Limb (tissue), 2 donors: Measurements from ENCODE around the gene RTBDN.
A peak's percentile ranks its signal among the peaks of the same experiment; 100 is the strongest.
"Not testable (repeated sequence)": the region's sequence is repeated elsewhere in the genome, so short reads cannot be mapped to it uniquely, and the experiment has no call there.

Experiments
- DNase-seq, 2 donors: peaks; one replicate each; pipeline ENCODE4 v3.0.0-alpha.2; 2016; ENCODE audit errors: extremely low spot score in 2 of 2

RTBDN gene

DNA sequence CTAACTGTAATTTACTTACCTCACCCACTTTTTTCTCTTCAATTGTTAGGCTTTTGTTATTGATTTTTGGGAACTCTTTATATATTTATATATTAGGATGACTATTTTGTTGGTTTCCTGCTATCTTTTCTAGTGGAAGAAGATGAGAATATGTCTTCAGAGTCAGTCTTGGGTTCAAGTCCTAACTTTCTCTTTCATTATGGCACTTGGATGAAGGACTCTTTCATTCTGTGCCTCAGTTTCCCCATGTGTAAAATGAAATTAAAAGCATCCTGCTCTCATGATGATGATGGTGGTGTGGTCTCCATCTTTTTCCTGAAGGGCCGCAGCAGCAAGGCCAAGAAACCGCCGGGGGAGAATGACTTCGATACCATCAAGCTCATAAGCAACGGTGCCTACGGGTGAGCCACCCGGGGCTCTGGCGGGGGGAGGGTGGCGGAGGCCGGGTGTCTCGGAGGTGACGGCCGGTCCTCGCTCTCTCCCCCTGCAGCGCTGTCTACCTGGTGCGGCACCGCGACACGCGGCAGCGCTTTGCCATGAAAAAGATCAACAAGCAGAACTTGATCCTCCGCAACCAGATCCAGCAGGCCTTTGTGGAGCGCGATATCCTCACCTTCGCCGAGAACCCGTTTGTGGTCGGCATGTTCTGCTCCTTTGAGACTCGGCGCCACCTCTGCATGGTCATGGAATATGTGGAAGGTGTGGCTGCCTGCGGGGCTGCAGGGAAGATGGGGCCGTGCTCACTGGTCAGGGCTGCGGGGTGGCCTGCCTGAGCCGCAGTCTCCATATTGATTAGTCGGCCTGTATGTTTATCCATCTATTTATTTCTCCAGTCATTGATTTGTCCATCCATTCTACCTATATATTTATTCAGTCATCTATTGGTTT lies 23.9 kb upstream of the RTBDN start:
- no peak for DNase-seq

DNA sequence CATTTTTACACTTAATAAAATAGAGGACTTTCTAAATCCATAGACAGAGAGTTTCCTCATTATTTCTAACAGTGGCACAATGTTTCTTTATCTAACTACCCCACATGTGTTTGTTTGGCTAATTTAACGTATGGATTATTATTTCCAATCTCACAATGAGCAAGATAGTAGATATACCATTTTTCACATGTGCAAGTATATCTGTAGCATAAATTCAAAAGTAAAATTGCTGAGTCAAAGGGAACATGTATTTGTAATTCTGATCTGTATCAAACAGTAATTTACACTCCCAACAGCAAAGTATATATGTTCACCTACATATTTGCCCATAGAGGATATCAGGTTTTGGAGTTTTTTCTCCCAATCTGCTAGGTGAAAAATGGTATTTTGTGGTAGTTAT lies 22.3 kb upstream of the RTBDN start:
- DNase-seq: no peak

DNA sequence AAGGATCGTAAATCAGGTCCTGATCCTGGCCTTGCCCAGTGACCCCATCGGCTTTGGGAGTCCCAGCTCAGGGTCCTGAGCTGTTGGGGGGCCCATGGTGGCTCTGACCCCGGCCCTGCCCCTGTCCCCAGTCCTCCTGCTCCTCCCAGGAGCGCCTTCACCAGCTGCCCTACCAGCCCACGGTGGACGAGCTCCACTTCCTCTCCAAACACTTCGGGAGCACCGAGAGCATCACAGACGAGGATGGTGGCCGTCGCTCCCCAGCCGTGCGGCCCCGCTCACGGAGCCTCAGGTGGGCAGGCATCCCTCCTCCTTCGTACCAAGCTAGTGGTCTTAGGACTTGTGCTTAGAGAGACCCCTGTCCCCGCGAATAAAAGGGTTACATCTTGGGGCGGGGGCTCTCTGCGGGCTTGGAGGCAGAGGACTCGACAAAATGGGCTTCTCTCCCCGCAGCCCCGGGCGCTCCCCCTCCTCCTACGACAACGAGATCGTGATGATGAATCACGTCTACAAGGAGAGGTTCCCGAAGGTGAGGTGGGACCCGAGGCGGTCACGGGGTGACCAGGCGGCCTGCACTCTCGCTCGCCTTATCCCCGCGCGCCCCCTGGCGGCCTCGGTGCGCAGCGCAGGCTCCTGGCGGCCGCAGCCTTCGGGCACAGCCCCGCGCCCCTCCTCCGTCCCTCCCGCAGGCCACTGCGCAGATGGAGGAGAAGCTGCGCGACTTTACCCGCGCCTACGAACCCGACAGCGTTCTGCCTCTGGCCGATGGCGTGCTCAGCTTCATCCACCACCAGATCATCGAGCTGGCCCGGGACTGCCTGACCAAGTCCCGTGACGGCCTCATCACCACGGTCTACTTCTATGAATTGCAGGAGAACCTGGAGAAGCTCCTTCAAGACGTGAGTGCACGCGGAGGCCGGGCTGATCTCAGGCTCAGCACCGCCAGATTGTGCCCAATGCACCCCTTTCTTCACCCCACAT lies 13.1 kb upstream of the RTBDN start:
- DNase-seq: peak; percentile 71 to 93

DNA sequence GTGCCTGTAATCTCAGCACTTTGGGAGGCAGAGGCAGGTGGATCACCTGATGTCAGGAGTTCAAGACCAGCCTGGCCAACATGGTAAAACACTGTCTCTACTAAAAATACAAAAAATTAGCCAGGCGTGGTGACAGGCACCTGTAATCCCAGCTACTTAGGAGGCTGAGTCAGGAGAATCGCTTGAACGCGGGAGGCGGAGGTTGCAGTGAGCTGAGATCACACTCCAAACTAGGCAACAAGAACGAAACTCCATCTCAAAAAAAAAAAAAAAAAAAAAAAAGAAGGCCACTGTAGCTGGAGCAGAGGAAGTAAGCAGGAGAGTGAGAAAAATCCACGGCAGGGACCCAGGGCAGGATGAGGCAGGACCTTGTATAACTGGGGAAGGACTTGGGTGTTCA lies 12.2 kb upstream of the RTBDN start:
- not testable (repeated sequence) for DNase-seq

DNA sequence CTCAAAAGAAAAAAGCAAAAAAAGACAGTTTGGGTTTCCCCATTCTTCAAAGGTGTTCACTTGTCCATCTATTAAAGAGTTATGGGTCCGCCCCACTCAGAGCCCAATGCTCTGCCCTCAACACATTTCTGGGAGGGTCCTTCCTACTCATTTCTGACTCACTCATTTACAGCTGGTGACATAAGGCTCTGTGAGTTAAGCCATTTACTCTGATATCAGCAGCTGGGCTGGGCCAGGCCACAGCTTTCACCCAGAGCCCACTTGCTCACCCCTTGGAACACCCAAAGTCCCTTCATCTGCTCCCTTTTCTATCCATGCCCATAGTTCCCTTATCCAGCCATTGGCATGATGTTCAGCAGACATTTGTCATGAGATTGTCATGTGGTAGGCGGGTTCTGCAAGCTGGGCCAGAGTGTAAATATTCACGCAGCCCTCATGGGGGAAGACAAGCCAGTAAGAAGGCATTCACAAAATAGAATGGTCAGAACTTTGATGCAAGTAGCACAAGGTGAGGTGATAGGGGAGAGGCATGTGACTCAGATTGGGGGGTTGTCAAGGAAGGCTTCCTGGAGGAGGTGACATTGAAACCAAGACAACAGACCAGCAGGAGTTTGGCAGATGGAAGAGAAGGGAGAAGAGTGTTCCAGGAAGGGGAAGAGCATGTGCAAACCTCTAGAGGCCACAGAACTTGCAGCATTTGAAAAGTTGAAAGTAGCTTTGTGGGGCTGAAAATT lies 9.8 kb upstream of the RTBDN start:
- no peak for DNase-seq

DNA sequence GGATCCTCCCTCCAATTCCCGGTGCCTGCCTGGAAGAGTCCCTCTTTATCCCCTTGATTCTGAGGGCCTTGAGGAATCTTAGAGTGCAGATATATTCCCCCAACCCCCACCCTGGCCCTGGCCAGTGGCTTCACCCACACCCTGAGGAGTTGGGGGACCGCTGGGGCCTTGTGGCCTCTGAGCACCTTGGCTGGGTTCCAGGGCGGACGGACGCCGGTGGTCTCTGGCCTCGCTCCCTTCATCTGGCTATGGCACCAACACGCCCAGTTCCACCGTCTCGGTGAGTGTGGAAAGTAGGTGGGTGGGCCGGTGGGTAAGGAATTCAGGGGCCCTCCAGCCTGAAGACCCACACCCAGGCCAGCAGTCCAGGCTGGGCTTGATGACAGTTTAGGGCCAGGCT lies 8.9 kb upstream of the RTBDN start:
- no peak for DNase-seq

DNA sequence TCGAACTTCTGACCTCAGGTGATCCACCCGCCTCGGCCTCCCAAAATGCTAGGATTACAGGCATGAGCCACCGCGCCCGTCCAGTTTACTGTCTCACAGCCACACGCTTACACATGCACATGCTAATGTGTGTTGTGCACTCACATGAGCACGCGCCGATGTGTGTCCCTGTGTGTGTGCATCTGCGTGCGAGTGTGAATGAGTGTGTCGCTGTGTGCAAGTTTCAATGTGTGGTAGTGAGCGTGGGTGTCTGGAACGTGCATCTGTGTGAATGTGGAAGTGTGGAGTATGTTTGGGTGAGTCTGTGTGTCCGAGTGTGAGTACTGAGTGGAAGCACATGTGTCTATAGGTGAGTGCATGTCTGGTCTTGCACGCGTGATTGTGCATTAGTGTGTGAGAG lies 8.1 kb upstream of the RTBDN start:
- no peak for DNase-seq

DNA sequence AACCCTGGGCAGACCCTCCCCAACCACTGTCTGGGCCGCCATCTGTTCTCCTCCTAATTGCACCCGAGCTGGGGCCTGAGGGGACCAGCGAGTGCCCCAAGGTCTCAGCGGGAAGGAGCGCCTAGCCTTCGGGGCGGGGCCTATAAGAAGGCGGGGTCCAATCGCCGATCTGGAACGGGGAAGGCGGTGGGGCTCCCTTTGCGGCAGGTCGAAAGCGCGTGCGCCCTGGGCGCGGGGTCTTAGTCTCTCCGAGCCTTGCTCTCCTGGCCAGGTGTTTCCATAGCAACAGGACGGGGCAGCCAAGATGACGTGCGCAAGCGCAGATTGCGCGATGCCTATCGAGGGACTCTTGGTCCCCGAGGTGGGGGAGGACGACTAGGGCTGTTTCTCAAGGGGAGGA lies 6.7 kb upstream of the RTBDN start:
- peak in 1 of 2 donors; percentile 76 for DNase-seq

DNA sequence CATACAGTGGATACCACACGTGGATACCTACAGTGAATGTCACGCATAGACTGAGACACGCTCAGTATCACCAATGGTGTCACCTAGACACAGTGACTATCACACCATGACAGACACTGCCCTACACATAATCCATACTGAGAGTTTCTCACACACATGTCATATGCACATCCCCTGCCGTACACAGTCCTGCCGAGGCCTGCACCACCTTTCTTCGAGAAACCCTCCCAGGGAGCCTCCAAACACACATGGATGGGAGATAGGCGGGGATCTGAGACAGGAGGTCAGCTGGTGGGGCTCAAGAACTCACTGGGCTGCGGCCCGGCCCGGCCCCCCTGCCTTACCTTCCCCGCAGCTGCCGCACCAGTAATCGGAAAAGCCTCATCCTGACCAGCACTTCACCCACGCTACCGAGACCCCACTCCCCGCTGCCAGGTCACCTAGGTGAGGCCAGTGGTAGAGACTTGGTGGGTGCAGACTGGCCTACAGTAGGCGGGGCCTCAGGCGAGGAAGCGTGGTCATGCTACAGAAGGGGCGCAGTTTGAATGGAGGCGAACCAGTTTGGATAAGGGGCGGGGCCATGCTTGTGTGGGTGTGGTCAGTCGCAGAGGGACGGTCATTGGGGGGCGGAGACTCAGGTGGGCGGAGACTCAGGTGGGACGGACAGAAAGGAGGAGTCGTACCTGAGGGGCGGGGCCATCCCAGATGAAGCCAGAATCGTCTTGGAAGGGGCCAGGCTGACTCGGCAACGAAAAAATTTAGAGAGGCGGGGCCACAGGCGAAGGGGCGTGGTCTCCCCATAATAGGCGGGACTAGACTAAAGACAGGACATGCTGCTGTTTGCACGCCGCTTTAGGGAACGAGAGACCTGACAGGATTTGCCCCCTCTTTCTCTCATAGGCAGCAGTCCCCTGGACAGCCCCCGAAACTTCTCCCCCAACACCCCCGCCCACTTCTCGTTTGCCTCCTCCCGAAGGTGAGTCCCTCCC lies 6.0 kb upstream of the RTBDN start:
- DNase-seq: peak in 1 of 2 donors; percentile 79

DNA sequence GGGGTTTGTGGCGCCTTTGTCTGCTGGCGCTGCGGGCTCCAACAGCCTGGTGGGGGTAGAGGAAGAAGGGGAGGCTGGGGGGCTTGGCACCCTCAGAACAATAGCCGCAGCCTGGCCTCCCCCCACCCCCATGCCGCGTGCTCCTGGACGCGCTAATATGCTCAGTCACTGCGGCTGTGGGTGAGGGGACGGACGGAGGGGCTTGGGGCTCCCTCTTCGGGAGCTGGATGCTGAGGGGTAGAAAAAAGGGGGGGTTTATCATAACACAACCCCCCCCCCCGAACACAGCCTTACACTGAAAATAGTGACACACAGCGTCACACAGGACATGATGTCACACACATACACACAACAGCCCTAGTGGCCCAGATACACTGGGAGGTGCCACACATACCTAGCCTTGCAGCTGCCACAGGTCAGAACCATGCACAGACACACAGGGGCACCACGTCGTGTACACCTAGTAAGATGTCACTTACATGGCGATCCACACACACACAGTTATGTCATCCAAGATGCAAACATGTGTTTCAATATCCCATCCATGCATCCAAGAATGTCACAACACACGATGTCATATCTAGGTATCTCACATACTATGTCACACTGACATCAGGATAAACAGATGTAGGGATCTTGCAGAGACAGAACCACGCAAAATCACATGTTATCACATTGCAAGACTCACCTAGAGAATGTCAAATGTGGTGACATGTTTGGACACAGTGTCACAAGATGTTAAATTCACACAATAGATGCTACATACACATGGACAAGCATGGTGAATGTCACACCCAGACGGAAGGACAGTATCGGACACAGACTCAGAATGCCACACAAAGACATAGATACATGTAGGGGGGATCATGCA lies 4.7 kb upstream of the RTBDN start:
- peak in 1 of 2 donors; percentile 47 for DNase-seq

DNA sequence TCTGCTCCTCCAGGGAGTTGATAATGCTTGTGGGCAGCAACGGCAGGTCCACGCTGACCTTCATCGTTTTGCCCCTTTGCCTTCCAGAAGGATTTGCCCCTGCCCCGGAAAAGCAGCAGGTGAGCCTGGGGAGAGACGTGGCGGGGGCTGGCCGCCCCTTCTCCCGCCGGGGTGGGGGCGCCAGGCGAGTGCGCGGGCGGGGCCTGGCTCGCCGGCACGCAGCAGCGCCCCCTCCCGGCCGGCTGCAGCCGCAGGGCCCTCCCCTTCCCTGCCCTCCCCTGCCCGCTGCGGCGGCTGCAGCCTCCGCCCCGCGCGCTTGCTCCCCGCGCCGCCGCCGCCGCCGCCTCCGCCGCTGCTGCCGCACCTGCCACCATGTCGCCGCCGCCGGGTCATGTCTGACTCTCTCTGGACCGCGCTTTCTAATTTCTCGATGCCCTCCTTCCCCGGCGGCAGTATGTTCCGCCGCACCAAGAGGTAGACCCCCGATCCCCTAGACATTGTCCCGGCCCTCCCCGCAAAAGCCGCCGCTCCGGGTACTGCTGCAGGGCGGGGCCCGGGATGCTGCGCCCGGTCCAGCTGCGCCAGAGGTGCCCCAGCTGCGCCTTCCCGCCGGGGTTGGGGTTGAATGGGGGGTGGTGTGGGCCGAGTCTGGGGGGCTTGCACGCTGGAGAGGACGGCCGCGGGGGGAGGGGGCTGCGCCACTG lies 4.0 kb upstream of the RTBDN start, which contains the start of gene MAST1:
Gene MAST1 (plus strand): TSS at position 334 of the 704 bp plus-strand sequence. CDS start 58 bp downstream, at position 392.
- DNase-seq: peak in 1 of 2 donors; percentile 72

DNA sequence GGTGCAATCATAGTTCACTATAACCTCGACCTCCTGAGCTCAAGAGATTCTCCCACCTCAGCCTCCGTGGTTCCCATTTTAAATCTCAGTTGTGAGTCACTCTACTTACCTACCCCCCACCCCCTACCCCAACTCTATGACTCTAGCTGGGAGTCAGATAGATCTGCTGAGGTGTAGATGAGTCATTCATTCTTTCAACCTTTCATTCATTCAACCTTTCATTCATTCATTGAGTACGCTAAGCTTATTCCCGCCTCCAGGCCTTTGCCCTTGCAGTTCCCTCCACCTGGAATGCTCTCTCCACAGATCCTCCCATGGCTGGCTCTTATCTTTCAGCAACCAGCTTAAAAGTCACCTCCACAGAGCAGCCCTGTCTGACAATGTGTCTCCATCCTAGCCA lies 2.8 kb upstream of the RTBDN start:
- no peak for DNase-seq

DNA sequence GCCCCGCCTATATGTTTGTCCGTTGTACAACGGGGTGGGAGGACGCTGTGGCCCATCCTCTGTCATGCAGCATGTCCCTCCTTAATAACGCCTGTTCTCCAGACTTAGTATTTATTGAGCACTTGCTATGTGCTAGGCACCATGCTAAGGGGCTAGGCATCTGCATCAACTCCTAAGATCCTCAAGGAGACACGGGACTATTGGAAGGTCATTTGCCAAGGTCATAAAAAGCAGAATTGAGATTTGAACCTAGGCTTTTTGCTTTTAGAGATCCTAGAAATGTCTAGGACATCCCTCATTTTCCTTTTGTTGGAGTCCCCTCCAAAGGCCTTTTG lies 2.1 kb upstream of the RTBDN start:
- DNase-seq: no peak

DNA sequence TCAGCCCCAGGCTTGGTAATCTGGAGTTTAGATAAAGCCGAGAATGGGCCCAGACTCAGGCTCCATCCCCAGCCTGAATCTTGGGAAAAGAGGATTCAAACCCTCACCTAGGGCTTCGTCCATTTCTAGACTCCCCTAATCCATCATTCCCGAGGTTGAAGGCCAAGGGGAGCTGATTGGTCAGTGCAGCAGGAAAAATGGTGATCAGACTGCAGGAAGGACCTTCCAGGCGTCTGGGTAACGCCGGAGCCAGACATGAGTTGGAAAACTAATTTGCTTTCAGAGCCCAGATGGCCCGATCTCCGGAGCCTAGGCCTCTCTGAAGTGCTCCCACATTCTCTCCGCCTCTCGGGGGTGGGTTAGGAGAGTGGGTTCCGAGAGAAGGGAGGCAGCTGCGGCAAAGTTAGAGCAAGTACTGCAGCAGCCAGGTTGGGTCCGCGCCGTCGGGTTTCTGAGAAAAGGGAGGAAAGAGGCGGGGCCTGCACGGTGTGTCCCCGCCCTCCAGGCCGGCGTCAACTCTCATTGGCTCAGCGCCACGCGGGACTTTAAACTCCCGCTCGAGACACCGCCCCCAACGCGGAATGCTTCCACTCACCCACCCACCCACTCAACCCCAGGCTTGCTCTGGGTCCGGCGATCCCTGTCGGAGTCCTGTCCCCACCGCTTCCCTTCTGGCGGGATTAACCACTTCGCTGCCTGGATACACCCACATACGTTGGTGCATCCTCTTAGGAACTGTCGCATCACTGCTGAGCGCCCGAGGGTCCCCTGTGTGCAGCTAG lies 788 bp upstream of the RTBDN start:
- DNase-seq: peak in 1 of 2 donors; percentile 59

DNA sequence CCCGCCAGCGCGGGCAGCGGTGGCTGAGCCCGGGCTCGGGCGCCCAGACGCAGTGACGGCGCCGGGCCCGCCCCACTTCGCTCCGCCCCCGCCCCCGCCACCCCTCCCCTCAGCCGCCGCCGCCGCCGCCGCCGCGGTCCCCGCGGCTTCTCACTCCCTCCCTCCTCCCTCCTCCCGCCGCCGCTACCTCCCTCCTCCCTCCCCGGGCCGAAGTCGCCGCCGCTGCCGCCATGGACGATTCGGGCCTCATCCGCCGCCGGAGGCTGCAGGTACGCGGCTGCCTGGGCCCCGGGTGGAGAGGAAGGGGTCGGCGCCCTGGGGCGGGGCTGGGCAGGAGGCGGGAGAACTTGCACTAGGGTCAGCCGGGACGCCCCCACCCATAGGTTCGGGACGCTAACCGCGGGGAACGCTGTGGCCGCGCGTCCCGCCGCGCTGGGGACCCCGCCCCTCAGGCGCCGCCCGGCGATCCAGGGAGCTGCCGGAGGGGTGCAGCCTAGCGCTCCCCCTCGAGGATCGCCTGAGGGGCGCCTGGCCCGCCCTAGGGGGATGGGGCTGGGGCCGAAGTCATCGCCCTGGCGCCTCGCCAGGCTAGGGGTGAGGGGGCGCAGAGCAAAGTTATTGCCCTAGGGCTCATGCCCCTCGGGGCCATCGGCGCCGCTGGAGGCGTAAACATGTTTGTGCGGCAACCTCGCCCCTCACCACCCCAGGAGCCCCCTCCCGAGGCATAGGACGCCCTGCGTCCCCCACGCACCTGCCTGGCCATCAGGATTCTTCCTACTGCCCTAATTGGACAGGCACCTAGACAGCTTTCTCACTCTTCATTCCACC lies 427 bp downstream of the RTBDN start:
- peak in 1 of 2 donors; percentile 66 for DNase-seq

DNA sequence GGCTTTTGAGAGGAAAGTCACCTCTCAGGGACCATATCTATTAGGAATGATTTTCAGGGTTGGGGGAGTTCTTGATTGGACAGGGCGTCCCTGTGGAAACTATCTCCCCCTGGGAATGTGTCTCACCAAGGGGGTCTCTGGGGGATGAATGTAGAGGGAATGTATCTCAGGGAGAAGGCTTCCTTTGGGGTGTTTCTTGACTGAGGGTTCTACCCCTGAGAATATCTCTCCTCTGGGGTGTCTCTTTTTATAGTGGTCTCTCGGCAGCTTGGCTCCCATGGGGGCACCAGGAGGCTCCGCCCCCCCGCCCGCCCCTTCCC lies 1.0 kb downstream of the RTBDN start:
- DNase-seq: no peak

DNA sequence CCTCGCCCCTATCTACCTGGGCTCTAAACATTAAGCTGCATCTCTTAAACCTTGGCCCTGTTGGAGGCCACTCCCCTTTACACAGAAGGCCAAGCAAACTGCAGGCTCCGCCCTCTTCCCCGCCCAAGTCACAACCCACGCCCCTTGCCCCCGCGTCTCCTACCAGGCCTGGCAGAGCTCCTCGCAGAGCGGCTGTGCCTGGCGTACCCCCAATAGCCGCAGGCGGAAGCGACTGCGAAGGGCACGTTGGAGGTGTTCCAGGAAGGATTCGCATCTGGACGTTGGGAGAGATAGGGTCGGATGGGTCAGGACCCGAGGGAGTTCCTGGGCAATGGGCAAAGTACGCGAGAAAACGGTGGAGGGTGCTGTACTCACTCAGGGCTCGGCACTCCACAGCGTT lies 5.9 kb downstream of the RTBDN start:
- DNase-seq: no peak
